Esophagus muscularis mucosa (tissue), 4 donors: Measurements from ENCODE around the gene LTBP2.

Experiments used
- EP300 ChIP-seq: sonication (generic); formaldehyde crosslinking; IDR thresholded peaks from one replicate; pipeline ENCODE4 v1.6.1; 2017; ENCODE audit warnings: antibody characterized with exemption
- POLR2A ChIP-seq: fragments of 450-650 bp; IDR thresholded peaks from one replicate; pipeline ENCODE4 v1.6.1; 2017; ENCODE audit warnings: antibody characterized with exemption, moderate library complexity, mild to moderate bottlenecking, low read depth
- POLR2AphosphoS5 ChIP-seq, 2 donors: sonication (generic); formaldehyde crosslinking; IDR thresholded peaks; one replicate each; pipeline ENCODE4 v1.6.1; 2017; ENCODE audit warnings: antibody characterized with exemption in 2 of 2
- TF ChIP-seq, protein P1 (sequence below), 3 experiments: fragments of 200-600 bp in 2 of 3; fragments of 450-650 bp in 1 of 3; sonication (generic) in 2 of 3; IDR thresholded peaks; one replicate each; pipeline ENCODE4 v1.5.1; 2017 to 2019; ENCODE audit warnings: antibody characterized with exemption in 3 of 3, mild to moderate bottlenecking in 2 of 3, moderate library complexity in 1 of 3

DNA sequence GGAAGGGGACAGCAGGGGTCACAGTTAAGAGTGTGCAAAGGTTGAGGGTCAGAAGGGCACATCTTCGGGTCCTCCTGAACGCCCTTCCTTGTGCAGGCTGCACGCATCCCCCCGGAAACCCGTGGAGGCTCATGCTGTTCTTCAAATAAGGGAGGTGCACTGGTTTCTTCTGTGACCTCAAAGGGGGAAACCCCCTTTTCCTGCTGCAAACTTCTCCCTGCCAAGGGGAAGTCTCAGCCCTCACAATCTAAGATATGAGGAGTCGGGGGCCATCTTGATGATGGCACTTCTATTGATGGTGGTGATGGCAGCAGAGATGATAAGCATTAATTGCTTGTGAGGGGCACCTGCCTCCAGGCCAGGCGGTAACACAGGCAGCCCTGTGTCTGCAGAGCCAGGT, 78.5 kb downstream of the LTBP2 start:
- no peak for TF ChIP-seq POLR2AphosphoS5 (IDR thresholded peaks at IDR 0.05)
- TF ChIP-seq, protein P1, sequence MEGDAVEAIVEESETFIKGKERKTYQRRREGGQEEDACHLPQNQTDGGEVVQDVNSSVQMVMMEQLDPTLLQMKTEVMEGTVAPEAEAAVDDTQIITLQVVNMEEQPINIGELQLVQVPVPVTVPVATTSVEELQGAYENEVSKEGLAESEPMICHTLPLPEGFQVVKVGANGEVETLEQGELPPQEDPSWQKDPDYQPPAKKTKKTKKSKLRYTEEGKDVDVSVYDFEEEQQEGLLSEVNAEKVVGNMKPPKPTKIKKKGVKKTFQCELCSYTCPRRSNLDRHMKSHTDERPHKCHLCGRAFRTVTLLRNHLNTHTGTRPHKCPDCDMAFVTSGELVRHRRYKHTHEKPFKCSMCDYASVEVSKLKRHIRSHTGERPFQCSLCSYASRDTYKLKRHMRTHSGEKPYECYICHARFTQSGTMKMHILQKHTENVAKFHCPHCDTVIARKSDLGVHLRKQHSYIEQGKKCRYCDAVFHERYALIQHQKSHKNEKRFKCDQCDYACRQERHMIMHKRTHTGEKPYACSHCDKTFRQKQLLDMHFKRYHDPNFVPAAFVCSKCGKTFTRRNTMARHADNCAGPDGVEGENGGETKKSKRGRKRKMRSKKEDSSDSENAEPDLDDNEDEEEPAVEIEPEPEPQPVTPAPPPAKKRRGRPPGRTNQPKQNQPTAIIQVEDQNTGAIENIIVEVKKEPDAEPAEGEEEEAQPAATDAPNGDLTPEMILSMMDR (IDR thresholded peaks at IDR 0.05): no peak
- no peak for TF ChIP-seq POLR2A
- TF ChIP-seq EP300: no peak
